ENCODE results near the gene LCTL. TPM values are rescaled to one million over a fixed set of nuclear protein-coding genes. Genes with fewer than 3 reads are reported as not detected.
"Not testable (repeated sequence)": the region's sequence is repeated elsewhere in the genome, so short reads cannot be mapped to it uniquely, and the experiment has no call there.

The LCTL gene
- polyA plus RNA-seq, 3 donors = not detected

GRCh38 chr15:66514586-66514985 is 51.2 kb downstream of the LCTL start:
- WGBS, 3 donors = 79 to 80% (median 80%) methylated on average over 3 of the region's 3 CpGs
- H3K27ac ChIP-seq (ENCODE audit: low read depth, low read length) = no peak overlapping the region

GRCh38 chr15:66508293-66508883 is 57.4 kb downstream of the LCTL start:
- no peak overlapping the region for H3K27ac ChIP-seq (ENCODE audit: low read depth, low read length)

GRCh38 chr15:66505818-66506217 is 60.0 kb downstream of the LCTL start:
- no peak overlapping the region for H3K27ac ChIP-seq (ENCODE audit: low read depth, low read length)
- WGBS, 3 donors = 33 to 53% (median 36%) methylated on average over 4 of the region's 4 CpGs

More at GRCh38 chr15:66508293-66508883, 57.4 kb downstream of the LCTL start:
- WGBS, 3 donors = 87 to 95% (median 92%) methylated on average over 3 of the region's 3 CpGs

- 0% methylated on average over 13 of the region's 13 CpGs for WGBS, 3 donors
- H3K27ac ChIP-seq (ENCODE audit: low read depth, low read length) = no peak overlapping the region
Observed at GRCh38 chr15:66505430-66505811, 60.4 kb downstream of the LCTL start.

- WGBS, 3 donors = 0 to 1% (median 0%) methylated on average over 46 of the region's 46 CpGs
- peak within 1 kb of the TSS; percentile 51 for H3K27ac ChIP-seq (ENCODE audit: low read depth, low read length)
Observed at GRCh38 chr15:66504563-66505429, 61.0 kb downstream of the LCTL start, which contains the start of the genes RPL4 and ZWILCH. Gene RPL4, minus strand, starts transcription at chr15:66504855. Its CDS starts 65 bp downstream, at chr15:66504790. Gene ZWILCH, plus strand, starts transcription at chr15:66505326. Its CDS starts 13 bp downstream, at chr15:66505339.

GRCh38 chr15:66503780-66504562 is 61.8 kb downstream of the LCTL start:
- H3K27ac ChIP-seq (ENCODE audit: low read depth, low read length) = peak overlapping the region; percentile 51
- 0 to 1% (median 0%) methylated on average over 12 of the region's 12 CpGs for WGBS, 3 donors

GRCh38 chr15:66503041-66503648 is 62.7 kb downstream of the LCTL start:
- WGBS, 3 donors = 38 to 62% (median 61%) methylated on average over 13 of the region's 13 CpGs
- H3K27ac ChIP-seq (ENCODE audit: low read depth, low read length) = not testable (repeated sequence)

- H3K27ac ChIP-seq (ENCODE audit: low read depth, low read length) = no peak overlapping the region
- 67 to 78% (median 78%) methylated on average over 10 of the region's 10 CpGs for WGBS, 3 donors
Observed at GRCh38 chr15:66502491-66502890, 63.3 kb downstream of the LCTL start.

- H3K27ac ChIP-seq (ENCODE audit: low read depth, low read length) = not testable (repeated sequence)
- 81 to 90% (median 87%) methylated on average over 7 of the region's 7 CpGs for WGBS, 3 donors
Observed at GRCh38 chr15:66500346-66500745, 65.5 kb downstream of the LCTL start.

- 44 to 54% (median 53%) methylated on average over 3 of the region's 3 CpGs for WGBS, 3 donors
- no peak overlapping the region for H3K27ac ChIP-seq (ENCODE audit: low read depth, low read length)
Observed at GRCh38 chr15:66498501-66499386, 67.1 kb downstream of the LCTL start.

Other genes starting within 250 kb of the LCTL start
- gene TIPIN, start 209.3 kb downstream of the LCTL start, polyA plus RNA-seq = 1 to 10 TPM; 2.0 to 4.6 (median 2.4) TPM
- gene MAP2K1, start 179.1 kb downstream of the LCTL start, polyA plus RNA-seq = 10 to 100 TPM; 11.7 to 34.7 (median 27.7) TPM
- gene SNAPC5, start 68.2 kb downstream of the LCTL start, polyA plus RNA-seq = 10 to 100 TPM; 15.4 to 34.9 (median 25.9) TPM
- gene RPL4, start 61.1 kb downstream of the LCTL start, polyA plus RNA-seq = 1,000 to 10,000 TPM; 2,182 to 4,121 (median 3,642) TPM
- gene ZWILCH, start 60.7 kb downstream of the LCTL start, polyA plus RNA-seq = 1 to 10 TPM; 1.7 to 7.3 (median 2.7) TPM
- gene SMAD6, start 136.2 kb upstream of the LCTL start, polyA plus RNA-seq = 10 to 100 TPM in 1 of 3 donors, 1 to 10 TPM in 2; 3.6 to 23.0 (median 7.4) TPM

Data from adipose tissue (tissue), 3 donors.